ENCODE measurements around the gene GALT. TPM values are rescaled to one million over a fixed set of nuclear protein-coding genes. Genes with fewer than 3 reads are reported as not detected.

GALT gene
- total and polyA plus RNA-seq, 8 donors = 17.4 to 148 (median 35.9) TPM

DNA sequence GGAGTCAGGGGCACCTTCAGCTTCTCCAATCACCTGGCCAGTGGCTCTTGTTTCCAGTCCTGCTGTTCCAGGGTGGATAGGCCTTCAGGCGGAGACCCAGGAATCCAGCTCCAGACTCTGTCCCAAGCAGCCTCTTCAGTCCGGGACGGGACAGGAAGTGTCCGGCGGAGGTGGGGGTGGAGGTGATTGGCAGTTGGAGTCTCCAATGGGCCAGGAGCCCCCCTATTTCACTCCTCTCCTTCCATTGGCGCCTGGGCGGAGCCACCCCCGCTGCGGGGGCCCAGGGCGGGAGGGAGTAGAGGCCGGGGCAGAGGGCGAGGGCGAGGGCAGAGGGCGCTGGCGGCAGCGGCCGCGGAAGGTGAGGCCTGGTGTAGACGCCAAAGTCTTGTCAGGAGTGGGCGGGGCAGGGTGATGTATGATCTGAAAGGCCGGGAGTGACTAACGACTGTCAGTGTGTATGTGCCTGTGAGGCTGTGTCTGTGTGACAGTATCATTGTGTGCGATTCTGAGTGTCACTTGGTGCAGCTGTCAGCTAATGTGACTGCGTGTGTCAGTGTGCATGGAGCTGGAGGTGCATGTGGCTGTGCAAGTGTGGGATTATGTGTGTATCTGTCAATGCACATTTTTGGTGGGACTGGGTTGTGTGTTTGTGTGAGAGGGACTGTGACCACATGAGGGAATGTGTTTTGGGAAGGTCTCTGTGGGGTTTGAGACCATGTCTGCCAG is 5.6 kb downstream of the GALT start, which contains the start of gene IL11RA:
TSS of gene IL11RA (plus strand) at position 310 of the 726 bp plus-strand sequence. CDS start 3,033 bp downstream, outside the sequence.
- peaks cover 14 to 25% (median 22%) of the 10 kb centered on the region in 4 donors for H3K36me3 ChIP-seq
- DNase-seq = peak; percentile 69 to 91
- H3K27ac ChIP-seq = peak within 1 kb of the TSS; percentile 53 to 84 (median 77)
- peak within 1 kb of the TSS; percentile 26 to 44 (median 37) for H3K4me3 ChIP-seq
- peak in 2 of 3 donors; percentile 10 to 20 for TF ChIP-seq POLR2AphosphoS5 (IDR thresholded peaks at IDR 0.05)
- TF ChIP-seq, protein P1, sequence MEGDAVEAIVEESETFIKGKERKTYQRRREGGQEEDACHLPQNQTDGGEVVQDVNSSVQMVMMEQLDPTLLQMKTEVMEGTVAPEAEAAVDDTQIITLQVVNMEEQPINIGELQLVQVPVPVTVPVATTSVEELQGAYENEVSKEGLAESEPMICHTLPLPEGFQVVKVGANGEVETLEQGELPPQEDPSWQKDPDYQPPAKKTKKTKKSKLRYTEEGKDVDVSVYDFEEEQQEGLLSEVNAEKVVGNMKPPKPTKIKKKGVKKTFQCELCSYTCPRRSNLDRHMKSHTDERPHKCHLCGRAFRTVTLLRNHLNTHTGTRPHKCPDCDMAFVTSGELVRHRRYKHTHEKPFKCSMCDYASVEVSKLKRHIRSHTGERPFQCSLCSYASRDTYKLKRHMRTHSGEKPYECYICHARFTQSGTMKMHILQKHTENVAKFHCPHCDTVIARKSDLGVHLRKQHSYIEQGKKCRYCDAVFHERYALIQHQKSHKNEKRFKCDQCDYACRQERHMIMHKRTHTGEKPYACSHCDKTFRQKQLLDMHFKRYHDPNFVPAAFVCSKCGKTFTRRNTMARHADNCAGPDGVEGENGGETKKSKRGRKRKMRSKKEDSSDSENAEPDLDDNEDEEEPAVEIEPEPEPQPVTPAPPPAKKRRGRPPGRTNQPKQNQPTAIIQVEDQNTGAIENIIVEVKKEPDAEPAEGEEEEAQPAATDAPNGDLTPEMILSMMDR (IDR thresholded peaks at IDR 0.05) = no peak
- 8 to 17% (median 11%) methylated on average over 16 to 24 of the region's 24 CpGs for WGBS, 5 donors
- peaks cover 58 to 81% (median 65%) of the 10 kb centered on the region in 4 donors for H3K4me1 ChIP-seq
- intact Hi-C loops (cut with DNase I; ENCODE audit: low total_unique reads) = no loop called here
- H3K27me3 ChIP-seq = no peaks in the 10 kb centered on the region
- H3K9me3 ChIP-seq = no peaks in the 10 kb centered on the region

DNA sequence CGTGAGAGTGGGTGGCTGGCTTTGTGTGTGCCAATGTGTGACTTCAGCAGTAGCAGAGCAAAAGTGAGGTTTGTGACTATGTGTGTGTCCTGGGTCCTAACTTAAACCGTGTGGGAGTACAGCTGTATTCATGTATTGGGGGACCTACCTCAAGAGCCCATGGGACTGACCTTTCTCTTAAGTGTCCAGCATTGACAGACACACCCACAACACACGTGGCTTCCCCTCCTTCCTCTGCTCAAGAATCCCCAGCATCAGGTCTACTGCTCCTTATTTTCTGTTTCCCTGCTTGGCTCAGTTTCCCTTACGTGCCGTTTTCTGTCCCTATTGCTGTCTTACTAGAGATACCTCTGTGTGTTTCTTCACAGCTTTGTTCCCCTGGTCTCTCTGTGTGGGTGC is 6.1 kb downstream of the GALT start:
- H3K4me3 ChIP-seq = peak overlapping the region; percentile 26 to 44 (median 37)
- WGBS, 5 donors = 21 to 38% (median 37%) methylated on average over 5 of the region's 5 CpGs
- peak overlapping the region; percentile 53 to 84 (median 77) for H3K27ac ChIP-seq
- intact Hi-C loops (cut with DNase I; ENCODE audit: low total_unique reads) = no loop called here
- H3K27me3 ChIP-seq = no peaks in the 10 kb centered on the region
- H3K9me3 ChIP-seq = no peaks in the 10 kb centered on the region
- TF ChIP-seq POLR2A (IDR thresholded peaks at IDR 0.05) (no peak), POLR2AphosphoS5 (IDR thresholded peaks at IDR 0.05) (no peak), EP300 (IDR thresholded peaks at IDR 0.05) (no peak)
- TF ChIP-seq, protein P1 (IDR thresholded peaks at IDR 0.05) = no peak
- DNase-seq = no peak
- peaks cover 14 to 25% (median 22%) of the 10 kb centered on the region in 4 donors for H3K36me3 ChIP-seq
- peaks cover 52 to 75% (median 60%) of the 10 kb centered on the region in 4 donors for H3K4me1 ChIP-seq

DNA sequence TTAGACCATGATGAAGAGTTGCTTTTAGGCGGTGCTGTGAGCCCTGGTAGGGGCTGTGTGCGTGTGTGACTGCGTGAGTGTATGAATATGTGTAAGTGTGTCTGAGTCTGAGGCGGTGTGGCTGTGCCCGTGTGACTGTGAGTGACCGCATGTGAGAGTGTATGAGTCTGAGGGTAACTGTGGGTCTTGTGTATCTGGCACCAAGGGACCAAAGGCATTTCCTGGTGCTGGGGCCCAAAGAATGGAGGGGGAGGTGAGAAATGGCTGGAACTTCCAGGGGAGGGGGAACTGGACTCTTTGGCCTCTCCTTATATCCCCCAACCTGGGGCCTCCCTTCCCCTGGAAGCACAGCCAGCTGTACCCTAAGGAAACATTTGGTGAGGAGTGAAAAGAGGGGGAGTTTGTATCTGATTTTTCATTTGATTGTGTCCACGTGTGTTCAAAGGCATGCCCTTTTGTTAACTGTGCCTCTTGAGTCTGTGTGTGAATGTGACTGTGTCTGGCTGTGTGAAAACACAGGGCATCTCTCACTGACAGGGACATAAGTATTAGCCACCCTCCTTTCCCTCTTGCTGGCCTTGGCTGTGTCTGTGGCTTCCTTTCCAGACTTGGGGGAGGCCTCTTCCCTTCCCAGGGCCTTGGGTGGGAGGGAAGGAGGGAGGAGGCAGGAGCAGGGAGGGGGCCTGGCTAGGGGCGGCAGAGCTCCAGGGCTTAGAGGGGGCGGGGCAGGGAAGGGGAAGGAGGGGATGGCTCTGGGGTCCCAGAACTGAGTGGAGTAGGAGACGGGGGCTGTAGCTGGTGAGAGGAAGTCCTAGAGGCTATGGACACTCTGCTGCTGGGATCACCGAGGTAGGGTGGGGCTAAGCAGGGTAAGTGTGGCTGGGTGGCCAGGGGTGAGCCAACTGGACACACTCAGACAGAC is 6.9 kb downstream of the GALT start:
- peak overlapping the region in 3 of 4 donors; percentile 33 to 44 (median 41) for H3K4me3 ChIP-seq
- peak in 1 of 2 donors; percentile 89 for DNase-seq
- TF ChIP-seq POLR2AphosphoS5 (IDR thresholded peaks at IDR 0.05) = no peak
- TF ChIP-seq, protein P1 (IDR thresholded peaks at IDR 0.05) = no peak
- no peak for TF ChIP-seq EP300 (IDR thresholded peaks at IDR 0.05)
- no peak for TF ChIP-seq POLR2A (IDR thresholded peaks at IDR 0.05)
- H3K4me1 ChIP-seq = peaks cover 46 to 67% (median 52%) of the 10 kb centered on the region in 4 donors
- no peaks in the 10 kb centered on the region for H3K9me3 ChIP-seq
- 49 to 64% (median 57%) methylated on average over 11 of the region's 11 CpGs for WGBS, 5 donors
- no peaks in the 10 kb centered on the region for H3K27me3 ChIP-seq
- H3K36me3 ChIP-seq = peaks cover 12 to 22% (median 18%) of the 10 kb centered on the region in 4 donors
- intact Hi-C loops (cut with DNase I; ENCODE audit: low total_unique reads) = no loop called here
- H3K27ac ChIP-seq = peak overlapping the region in 4 of 5 donors; percentile 53 to 84 (median 80)

Data from stomach (tissue), 9 donors.